Endothelial cell of umbilical vein (primary cell): ENCODE results near the gene HYI. TPM values are rescaled to one million over a fixed set of nuclear protein-coding genes. Genes with fewer than 3 reads are reported as not detected.
A peak's percentile ranks its signal among the peaks of the same experiment; 100 is the strongest.

Source experiments
- BruUV-seq: library from RNA; stranded (reverse); fragments of 400-500 nt; replicated peaks from 2 replicates; lab custom pipeline; 2021; lab: Mats Ljungman, UMichigan
- CTCF ChIA-PET: fragments of 300-600, 350-600 bp; sonication (Branson Sonifier 250); formaldehyde crosslinking; loops from one replicate; lab custom pipeline; 2021; ENCODE audit warnings: antibody characterized with exemption, inconsistent platforms; lab: Charles Lee
- POLR2A ChIA-PET: fragments of 300-600, 350-600 bp; sonication (Branson Sonifier 250); formaldehyde crosslinking; loops from one replicate; lab custom pipeline; 2021; ENCODE audit warnings: antibody characterized with exemption, inconsistent platforms; lab: Charles Lee
- DNase-seq: peaks from one replicate; pipeline ENCODE4 v3.0.0-alpha.2; 2011; ENCODE audit warnings: low read depth, low spot score
- FAIRE-seq: peaks from 2 replicates; lab custom pipeline; 2011; peaks lifted over from hg19 to GRCh38; lab: Jason Lieb, UNC
- H2AFZ ChIP-seq: 2 replicates; pipeline ENCODE4 v1.6.0; 2012; ENCODE audit warnings: low read depth, low read length, control low read depth, inconsistent platforms
- H3K27ac ChIP-seq: 2 replicates; pipeline ENCODE4 v1.5.1; 2011; ENCODE audit warnings: low read depth, mild to moderate bottlenecking, control low read depth, low read length, moderate library complexity; ENCODE audit not compliant: insufficient read depth
- H3K27me3 ChIP-seq, 2 experiments: 2 replicates each; pipeline versions ENCODE4 v1.6.0 to v1.6.1; 2011; ENCODE audit warnings: low read length in 2 of 2, mixed read lengths in 1 of 2; ENCODE audit not compliant: control insufficient read depth in 2 of 2, insufficient read depth in 2 of 2
- H3K36me3 ChIP-seq, 2 experiments: 2 replicates in 1 of 2; 3 replicates in 1 of 2; pipeline ENCODE4 v1.5.1; 2011; ENCODE audit warnings: low read length in 2 of 2, mild to moderate bottlenecking in 1 of 2, moderate library complexity in 1 of 2; ENCODE audit not compliant: control insufficient read depth in 2 of 2, insufficient read depth in 2 of 2; ENCODE audit errors: extremely low read depth in 1 of 2
- H3K4me1 ChIP-seq: 3 replicates; pipeline ENCODE4 v1.5.1; 2011; ENCODE audit warnings: mild to moderate bottlenecking, low read length; ENCODE audit not compliant: control insufficient read depth, insufficient read depth; ENCODE audit errors: extremely low read depth
- H3K4me2 ChIP-seq: 2 replicates; pipeline ENCODE4 v1.6.1; 2011; ENCODE audit warnings: low read length, control low read depth, mixed read lengths; ENCODE audit not compliant: insufficient read depth
- H3K4me3 ChIP-seq, 3 experiments: fragments of 200-600 bp in 1 of 3; sonication (generic), shearing (Covaris generic) in 1 of 3; replicated peaks in 1 of 3; 2 replicates each; pipeline ENCODE4 v1.5.1; 2011 to 2016; ENCODE audit warnings: control low read depth in 3 of 3, low read length in 3 of 3, mild to moderate bottlenecking in 2 of 3, inconsistent platforms in 1 of 3, low read depth in 1 of 3, moderate library complexity in 1 of 3; ENCODE audit not compliant: insufficient read depth in 1 of 3
- H3K79me2 ChIP-seq: 2 replicates; pipeline ENCODE4 v1.6.0; 2012; ENCODE audit warnings: low read length, inconsistent platforms; ENCODE audit not compliant: control insufficient read depth, insufficient read depth
- H3K9ac ChIP-seq: replicated peaks from 2 replicates; pipeline ENCODE3; 2011; ENCODE audit warnings: low read length, control low read depth; ENCODE audit not compliant: insufficient read depth; ENCODE audit errors: extremely low read depth
- H3K9me1 ChIP-seq: replicated peaks from 3 replicates; pipeline ENCODE4 v1.6.0; 2011; ENCODE audit warnings: mild to moderate bottlenecking, low read length; ENCODE audit not compliant: control insufficient read depth, insufficient read depth; ENCODE audit errors: extremely low read depth
- H3K9me3 ChIP-seq: replicated peaks from 2 replicates; pipeline ENCODE4 v1.5.1; 2012; ENCODE audit warnings: low read length, inconsistent platforms; ENCODE audit not compliant: control insufficient read depth, insufficient read depth
- H4K20me1 ChIP-seq: replicated peaks from 2 replicates; pipeline ENCODE3; 2011; ENCODE audit warnings: mild to moderate bottlenecking, low read length; ENCODE audit not compliant: control insufficient read depth, insufficient read depth; ENCODE audit errors: extremely low read depth
- CTCF ChIP-seq, 2 donors: IDR thresholded peaks; 1 replicate in 1 of 2; 2 replicates in 1 of 2; pipeline ENCODE4 v1.5.1; 2011; ENCODE audit warnings: low read length in 2 of 2, mild to moderate bottlenecking in 2 of 2, moderate library complexity in 2 of 2, control low read depth in 1 of 2, inconsistent platforms in 1 of 2, low read depth in 1 of 2; ENCODE audit not compliant: insufficient read depth in 1 of 2; ENCODE audit errors: extremely low read depth in 1 of 2
- EZH2 ChIP-seq: IDR thresholded peaks from 2 replicates; pipeline ENCODE4 v1.6.1; 2012; ENCODE audit warnings: borderline replicate concordance, low read depth, mild to moderate bottlenecking, moderate library complexity, low read length, inconsistent platforms; ENCODE audit not compliant: severe bottlenecking
- JUN ChIP-seq: IDR thresholded peaks from 2 replicates; pipeline ENCODE4 v1.6.1; 2011; ENCODE audit warnings: borderline replicate concordance, low read depth; ENCODE audit not compliant: insufficient read length, insufficient read depth
- POLR2A ChIP-seq: IDR thresholded peaks from 2 replicates; pipeline ENCODE4 v1.6.1; 2012; ENCODE audit warnings: low read depth, mild to moderate bottlenecking, control low read depth, low read length
- dilution Hi-C: fragments of 300-500 bp; cut with MboI; formaldehyde crosslinking; loops from one replicate; pipeline ENCODE4 v1.15.0; 2019; ENCODE audit warnings: low sequenced_read_pairs; ENCODE audit not compliant: extremely low pct_ligation_motif_present
- intact Hi-C: fragments of 100-400 bp; cut with micrococcal nuclease; formaldehyde crosslinking; loops from one replicate; pipeline ENCODE4 v1.10.0; 2022
- polyA plus RNA-seq, 4 experiments: library from polyadenylated mRNA; depleted of rRNA in 3 of 4; stranded (reverse) in 3 of 4; unstranded in 1 of 4; fragments of >200 nt; gene quantifications; 2 replicates each; pipeline versions ENCODE4 v1.2.1 to v1.2.3, GENCODE V29; 2011 to 2012; ENCODE audit warnings: missing spikeins in 1 of 4
- total RNA-seq: library from RNA; stranded (reverse); gene quantifications from 2 replicates; pipeline ENCODE4 v1.2.3, GENCODE V29; 2021

HYI gene
- total and polyA plus RNA-seq, 2 donors (not counting 3 experiments of a cell fraction or from before 2014, with no cell fraction given), result 324 to 342 TPM

DNA sequence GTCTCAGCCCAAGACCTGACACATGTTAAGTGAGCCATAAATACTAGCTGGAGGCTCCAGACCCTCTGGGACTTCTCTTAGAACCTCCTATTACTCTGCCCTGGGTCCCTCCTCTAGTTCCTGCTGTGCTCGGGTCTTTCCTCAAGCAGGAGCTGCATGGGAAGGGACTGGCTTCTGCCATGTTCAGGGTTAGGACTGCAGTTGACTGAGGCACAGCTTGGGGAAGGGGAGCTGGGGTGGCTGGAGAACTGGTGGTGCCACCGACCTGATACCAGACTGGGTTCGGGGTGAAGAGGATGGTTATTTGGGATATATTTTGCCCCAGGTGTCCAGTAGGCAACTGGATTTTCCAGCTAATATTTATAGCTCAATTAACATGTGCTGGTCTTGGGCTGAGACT is 15.7 kb downstream of the HYI start:
- Histone ChIP-seq H3K27me3 (no peaks in the 10 kb centered on the region), H3K4me2 (no peak overlapping the region), H3K79me2 (no peaks in the 10 kb centered on the region), H4K20me1 (no peaks in the 10 kb centered on the region), H3K9me3 (no peaks in the 10 kb centered on the region), H2AFZ (no peak overlapping the region), H3K9ac (no peak overlapping the region), H3K9me1 (no peaks in the 10 kb centered on the region), H3K36me3 (peaks cover 0 to 15% of the 10 kb centered on the region in 2 experiments), H3K27ac (no peak overlapping the region), H3K4me1 (no peaks in the 10 kb centered on the region), H3K4me3 (no peak overlapping the region)
- intact Hi-C loops, result no loop called here
- POLR2A ChIA-PET, result no interaction called here
- DNase-seq, result no peak
- CTCF ChIA-PET, result interaction anchor here (0.8 to 1.3 kb wide), 2 partner anchors 11 to 211 kb away, joined by 4 to 6 read pairs; no protein-coding TSS in a partner anchor
- dilution Hi-C loops, result no loop called here
- no TSS peak for BruUV-seq
- no peak for FAIRE-seq
- TF ChIP-seq EZH2 (no peak), CTCF (IDR thresholded peaks at IDR 0.05; ENCODE audit: extremely low read depth in 1 of 2, insufficient read depth in 1 of 2, low read depth in 1 of 2, low read length in 2 of 2) (no peak), POLR2A (peak; percentile 23)

GRCh38 chr1:43437031-43437973 is 16.4 kb downstream of the HYI start:
- H3K9me1 ChIP-seq, result no peaks in the 10 kb centered on the region
- dilution Hi-C loops, result no loop called here
- intact Hi-C loops, result no loop called here
- DNase-seq (no peak), FAIRE-seq (no peak)
- H3K9ac ChIP-seq, result no peak overlapping the region
- H3K4me3 ChIP-seq, result no peak overlapping the region
- POLR2A ChIA-PET, result no interaction called here
- no TSS peak for BruUV-seq
- H3K27ac ChIP-seq, result no peak overlapping the region
- no peaks in the 10 kb centered on the region for H3K79me2 ChIP-seq
- H3K9me3 ChIP-seq, result no peaks in the 10 kb centered on the region
- H3K4me2 ChIP-seq, result no peak overlapping the region
- no peaks in the 10 kb centered on the region for H4K20me1 ChIP-seq
- no peaks in the 10 kb centered on the region for H3K4me1 ChIP-seq
- H3K27me3 ChIP-seq, result no peaks in the 10 kb centered on the region
- CTCF ChIA-PET, result interaction anchor here (0.8 to 1.3 kb wide), 2 partner anchors 11 to 210 kb away, joined by 4 to 6 read pairs; no protein-coding TSS in a partner anchor
- H2AFZ ChIP-seq, result no peak overlapping the region
- peaks cover 0 to 22% of the 10 kb centered on the region in 2 experiments for H3K36me3 ChIP-seq
- TF ChIP-seq JUN (no peak), CTCF (IDR thresholded peaks at IDR 0.05; ENCODE audit: extremely low read depth in 1 of 2, insufficient read depth in 1 of 2, low read depth in 1 of 2, low read length in 2 of 2) (no peak)
